Measurements from ENCODE around the gene CALML5. TPM values are rescaled to one million over a fixed set of nuclear protein-coding genes. Genes with fewer than 3 reads are reported as not detected.

Gene CALML5
- total RNA-seq, 1 experiment from 2014 or later = not detected

DNA sequence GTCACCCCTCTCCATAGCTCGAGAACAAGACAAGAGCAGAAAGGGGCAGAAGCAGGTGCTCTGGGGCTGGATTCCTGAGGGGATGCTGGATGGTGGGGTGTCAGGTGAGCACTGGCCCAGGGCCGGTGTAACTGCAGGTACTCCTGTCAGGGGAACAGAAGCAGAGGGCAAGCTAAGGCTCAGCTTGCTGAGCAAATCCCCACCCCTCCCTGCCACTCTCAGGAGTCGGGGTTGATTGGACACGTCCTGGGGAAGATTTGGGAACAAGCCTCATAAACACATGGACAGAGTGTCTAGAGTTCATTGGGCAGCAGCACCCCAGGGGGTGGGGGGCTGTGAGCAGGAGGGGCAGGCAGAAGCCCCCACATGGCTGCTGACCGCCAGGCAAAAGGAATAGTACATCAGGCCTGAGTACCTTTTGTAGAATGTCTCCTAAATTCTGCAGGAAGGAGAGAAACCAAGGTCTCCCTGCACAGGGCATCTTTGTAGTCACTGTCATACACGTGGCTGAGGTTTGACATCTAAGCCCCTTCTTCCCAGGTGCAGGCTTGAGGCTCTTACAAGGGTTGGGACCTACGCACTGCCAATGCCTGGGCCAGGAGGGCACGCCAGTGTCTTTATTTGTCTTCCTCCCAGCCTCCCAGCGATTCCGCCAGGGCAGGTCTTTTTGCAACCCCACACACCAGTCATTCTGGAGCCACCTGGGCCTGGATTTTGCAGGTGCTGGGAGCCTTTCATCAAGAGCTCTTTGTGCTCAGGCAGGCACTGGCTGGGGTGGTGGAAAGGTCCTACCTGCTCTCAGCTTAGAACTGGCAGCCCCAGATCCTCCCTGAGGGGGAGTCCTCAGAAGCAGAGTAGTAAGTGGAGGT, 28.2 kb upstream of the CALML5 start:
- CTCF ChIA-PET = no interaction called here
- no peak for ATAC-seq
- Histone ChIP-seq H3K9me2 (replicated peaks; ENCODE audit: low read length) (no peaks in the 10 kb centered on the region), H3K9me3 (ENCODE audit: low read length) (no peaks in the 10 kb centered on the region), H4K20me1 (ENCODE audit: low read length) (no peaks in the 10 kb centered on the region), H3K4me3 (ENCODE audit: low read length) (no peak overlapping the region), H3K4me2 (ENCODE audit: low read length) (no peak overlapping the region), H3K36me3 (ENCODE audit: low read depth, low read length) (no peaks in the 10 kb centered on the region), H3K27ac (ENCODE audit: low read length) (no peak overlapping the region), H3K27me3 (ENCODE audit: low read length) (no peaks in the 10 kb centered on the region), H3K9ac (ENCODE audit: low read length) (no peak overlapping the region), H2AFZ (ENCODE audit: low read length) (no peak overlapping the region), H3K79me2 (ENCODE audit: low read length) (no peaks in the 10 kb centered on the region), H3F3A (ENCODE audit: low read length, unreplicated experiment) (no peaks in the 10 kb centered on the region), H3K4me1 (ENCODE audit: insufficient read depth, low read length) (no peaks in the 10 kb centered on the region)
- no TSS peak for BruUV-seq (replicated peaks)
- POLR2A ChIA-PET (ENCODE audit: unreplicated experiment) = no interaction called here
- DNase-seq = no peak
- intact Hi-C loops (cut with micrococcal nuclease) = no loop called here
- TF ChIP-seq EZH2 (IDR thresholded peaks at IDR 0.05; ENCODE audit: low read length, unreplicated experiment) = no peak
- TF ChIP-seq EZH2phosphoT487 (IDR thresholded peaks at IDR 0.05; ENCODE audit: borderline replicate concordance, low read length) = no peak
- TF ChIP-seq, protein P1, sequence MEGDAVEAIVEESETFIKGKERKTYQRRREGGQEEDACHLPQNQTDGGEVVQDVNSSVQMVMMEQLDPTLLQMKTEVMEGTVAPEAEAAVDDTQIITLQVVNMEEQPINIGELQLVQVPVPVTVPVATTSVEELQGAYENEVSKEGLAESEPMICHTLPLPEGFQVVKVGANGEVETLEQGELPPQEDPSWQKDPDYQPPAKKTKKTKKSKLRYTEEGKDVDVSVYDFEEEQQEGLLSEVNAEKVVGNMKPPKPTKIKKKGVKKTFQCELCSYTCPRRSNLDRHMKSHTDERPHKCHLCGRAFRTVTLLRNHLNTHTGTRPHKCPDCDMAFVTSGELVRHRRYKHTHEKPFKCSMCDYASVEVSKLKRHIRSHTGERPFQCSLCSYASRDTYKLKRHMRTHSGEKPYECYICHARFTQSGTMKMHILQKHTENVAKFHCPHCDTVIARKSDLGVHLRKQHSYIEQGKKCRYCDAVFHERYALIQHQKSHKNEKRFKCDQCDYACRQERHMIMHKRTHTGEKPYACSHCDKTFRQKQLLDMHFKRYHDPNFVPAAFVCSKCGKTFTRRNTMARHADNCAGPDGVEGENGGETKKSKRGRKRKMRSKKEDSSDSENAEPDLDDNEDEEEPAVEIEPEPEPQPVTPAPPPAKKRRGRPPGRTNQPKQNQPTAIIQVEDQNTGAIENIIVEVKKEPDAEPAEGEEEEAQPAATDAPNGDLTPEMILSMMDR (conservative IDR thresholded peaks at IDR 0.05; ENCODE audit: low read depth, low read length) = no peak

DNA sequence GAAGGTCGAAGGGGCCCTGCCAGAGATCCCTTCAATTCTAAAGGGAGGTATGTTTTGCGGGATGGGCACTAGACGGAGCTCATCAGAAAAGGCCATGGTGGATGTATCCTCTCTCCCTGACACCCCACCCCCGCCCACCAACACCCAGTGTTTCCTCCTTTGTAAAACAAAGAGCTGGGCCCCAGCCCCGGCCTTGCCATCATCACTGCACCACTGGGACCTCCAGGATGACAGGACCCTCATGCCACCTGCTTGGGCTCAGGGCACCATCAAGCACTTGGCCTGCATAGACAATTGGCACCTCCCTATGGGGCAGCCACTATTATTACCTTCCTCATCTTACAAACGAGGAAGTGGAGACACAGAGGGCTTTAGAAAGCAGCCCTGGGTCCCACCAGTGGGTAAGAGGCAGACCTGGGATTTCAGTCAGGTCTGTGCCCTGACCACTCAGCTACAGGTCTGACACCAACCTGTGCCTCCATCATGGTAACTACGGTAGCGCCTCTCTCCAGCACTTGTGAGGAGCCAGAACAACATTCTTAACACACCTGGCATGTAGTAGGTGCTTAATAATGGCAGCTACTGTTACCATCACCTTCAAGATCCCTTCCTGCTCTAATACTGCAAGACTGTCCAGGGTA, 27.4 kb upstream of the CALML5 start:
- ChIA-PET POLR2A (ENCODE audit: unreplicated experiment) (no interaction called here), CTCF (no interaction called here)
- BruUV-seq (replicated peaks) = no TSS peak
- Histone ChIP-seq H3K9me2 (replicated peaks; ENCODE audit: low read length) (no peaks in the 10 kb centered on the region), H3K4me2 (ENCODE audit: low read length) (no peak overlapping the region), H2AFZ (ENCODE audit: low read length) (no peak overlapping the region), H3K9me3 (ENCODE audit: low read length) (no peaks in the 10 kb centered on the region), H3K4me3 (ENCODE audit: low read length) (no peak overlapping the region), H4K20me1 (ENCODE audit: low read length) (no peaks in the 10 kb centered on the region), H3K36me3 (ENCODE audit: low read depth, low read length) (no peaks in the 10 kb centered on the region), H3K4me1 (ENCODE audit: insufficient read depth, low read length) (no peaks in the 10 kb centered on the region), H3K79me2 (ENCODE audit: low read length) (no peaks in the 10 kb centered on the region), H3K27ac (ENCODE audit: low read length) (no peak overlapping the region), H3F3A (ENCODE audit: low read length, unreplicated experiment) (no peaks in the 10 kb centered on the region), H3K9ac (ENCODE audit: low read length) (no peak overlapping the region), H3K27me3 (ENCODE audit: low read length) (no peaks in the 10 kb centered on the region)
- no peak for ATAC-seq
- intact Hi-C loops (cut with micrococcal nuclease) = no loop called here
- DNase-seq = no peak
- TF ChIP-seq, protein P1 (conservative IDR thresholded peaks at IDR 0.05; ENCODE audit: low read depth, low read length) = no peak
- no peak for TF ChIP-seq EZH2phosphoT487 (IDR thresholded peaks at IDR 0.05; ENCODE audit: borderline replicate concordance, low read length)
- TF ChIP-seq EZH2 (IDR thresholded peaks at IDR 0.05; ENCODE audit: low read length, unreplicated experiment) = no peak
